Type B pancreatic cell (in vitro differentiated cells): ENCODE data around the gene CHAF1A. TPM values are rescaled to one million over a fixed set of nuclear protein-coding genes. Genes with fewer than 3 reads are reported as not detected.

ENCODE experiments used
- DNase-seq: peaks from one replicate; pipeline ENCODE4 v3.0.0; 2021; ENCODE audit warnings: mixed read lengths; ENCODE audit not compliant: unreplicated experiment; ENCODE audit errors: extremely low spot score
- H3K27ac Mint-ChIP-seq: 2 replicates; pipeline ENCODE4 v1.8.0; 2021; ENCODE audit warnings: mild to moderate bottlenecking, mixed read lengths
- H3K27me3 Mint-ChIP-seq: 2 replicates; pipeline ENCODE4 v1.8.0; 2021; ENCODE audit warnings: mixed read lengths
- H3K36me3 Mint-ChIP-seq: 2 replicates; pipeline ENCODE4 v1.8.0; 2021; ENCODE audit warnings: mixed read lengths
- H3K4me1 Mint-ChIP-seq: one replicate; pipeline ENCODE4 v1.8.0; 2021; ENCODE audit warnings: mixed read lengths; ENCODE audit not compliant: unreplicated experiment
- H3K4me3 Mint-ChIP-seq: 2 replicates; pipeline ENCODE4 v1.8.0; 2021; ENCODE audit warnings: mild to moderate bottlenecking, mixed read lengths
- H3K9me3 Mint-ChIP-seq: 2 replicates; pipeline ENCODE4 v1.8.0; 2021; ENCODE audit warnings: mixed read lengths
- CTCF ChIP-seq: fragments of 200-600 bp; sonication (generic); conservative IDR thresholded peaks from 2 replicates; pipeline ENCODE4 v1.5.0; 2021; ENCODE audit warnings: antibody characterized with exemption, mild to moderate bottlenecking
- total RNA-seq: library from RNA; stranded (reverse); gene quantifications from 2 replicates; pipeline ENCODE4 v1.2.1, GENCODE V29; 2021; ENCODE audit warnings: low replicate concordance

The CHAF1A gene
- total RNA-seq, 1 donor from 2014 or later: 46.3 TPM

GRCh38 chr19:4376028-4376670 lies 26.3 kb upstream of the CHAF1A start:
- H3K27me3 Mint-ChIP-seq: no peaks in the 10 kb centered on the region
- peaks cover 37% of the 10 kb centered on the region for H3K4me1 Mint-ChIP-seq
- TF ChIP-seq CTCF: no peak
- peak overlapping the region; percentile 78 for H3K4me3 Mint-ChIP-seq
- peak overlapping the region; percentile 95 for H3K27ac Mint-ChIP-seq
- no peaks in the 10 kb centered on the region for H3K9me3 Mint-ChIP-seq
- DNase-seq: no peak
- peaks cover 3% of the 10 kb centered on the region for H3K36me3 Mint-ChIP-seq

- no peaks in the 10 kb centered on the region for H3K27me3 Mint-ChIP-seq
- H3K4me1 Mint-ChIP-seq: peaks cover 35% of the 10 kb centered on the region
- no peak for TF ChIP-seq CTCF
- H3K36me3 Mint-ChIP-seq: peaks cover 3% of the 10 kb centered on the region
- DNase-seq: no peak
- no peaks in the 10 kb centered on the region for H3K9me3 Mint-ChIP-seq
- peak overlapping the region; percentile 95 for H3K27ac Mint-ChIP-seq
- H3K4me3 Mint-ChIP-seq: no peak overlapping the region
Observed at GRCh38 chr19:4376671-4376990, 25.8 kb upstream of the CHAF1A start.

- H3K36me3 Mint-ChIP-seq: peaks cover 3% of the 10 kb centered on the region
- DNase-seq: no peak
- H3K4me1 Mint-ChIP-seq: peaks cover 35% of the 10 kb centered on the region
- H3K4me3 Mint-ChIP-seq: no peak overlapping the region
- H3K27ac Mint-ChIP-seq: peak overlapping the region; percentile 95
- TF ChIP-seq CTCF: no peak
- no peaks in the 10 kb centered on the region for H3K9me3 Mint-ChIP-seq
- H3K27me3 Mint-ChIP-seq: no peaks in the 10 kb centered on the region
Observed at GRCh38 chr19:4376991-4377781, 25.3 kb upstream of the CHAF1A start.

- H3K36me3 Mint-ChIP-seq: peaks cover 3% of the 10 kb centered on the region
- H3K9me3 Mint-ChIP-seq: no peaks in the 10 kb centered on the region
- peaks cover 32% of the 10 kb centered on the region for H3K4me1 Mint-ChIP-seq
- H3K27me3 Mint-ChIP-seq: no peaks in the 10 kb centered on the region
- DNase-seq: no peak
- H3K27ac Mint-ChIP-seq: peak overlapping the region; percentile 87
- no peak for TF ChIP-seq CTCF
- no peak overlapping the region for H3K4me3 Mint-ChIP-seq
Observed at GRCh38 chr19:4378886-4379285, 23.6 kb upstream of the CHAF1A start.

GRCh38 chr19:4379383-4380253 lies 22.8 kb upstream of the CHAF1A start:
- peak overlapping the region; percentile 83 for H3K27ac Mint-ChIP-seq
- peaks cover 3% of the 10 kb centered on the region for H3K36me3 Mint-ChIP-seq
- H3K4me3 Mint-ChIP-seq: peak overlapping the region; percentile 13
- no peak for DNase-seq
- H3K4me1 Mint-ChIP-seq: peaks cover 30% of the 10 kb centered on the region
- H3K27me3 Mint-ChIP-seq: no peaks in the 10 kb centered on the region
- no peak for TF ChIP-seq CTCF
- no peaks in the 10 kb centered on the region for H3K9me3 Mint-ChIP-seq
